HepG2 (cell line): ENCODE measurements around the gene PITHD1. TPM values are rescaled to one million over a fixed set of nuclear protein-coding genes. Genes with fewer than 3 reads are reported as not detected.

Experiments used
- EHMT2 ChIP-seq: fragments of 200-600 bp; sonication (generic); IDR thresholded peaks from 2 replicates; pipeline ENCODE4 v1.7.0; 2017; ENCODE audit warnings: antibody characterized with exemption, low read depth, low read length, borderline replicate concordance
- HNF1A ChIP-seq, 2 experiments: sonication (generic) in 1 of 2; formaldehyde crosslinking in 1 of 2; IDR thresholded peaks; 2 replicates each; pipeline versions ENCODE4 v1.4.0 to v1.6.1; 2016 to 2020; ENCODE audit warnings: borderline replicate concordance in 1 of 2, low read depth in 1 of 2, mild to moderate bottlenecking in 1 of 2, missing genetic modification reagents in 1 of 2
- NFE2L1 ChIP-seq: sonication (generic); formaldehyde crosslinking; IDR thresholded peaks from 2 replicates; pipeline ENCODE4 v1.4.0; 2020; ENCODE audit warnings: missing genetic modification reagents, mild to moderate bottlenecking, borderline replicate concordance
- POLR2A ChIP-seq, 2 experiments: IDR thresholded peaks; 2 replicates each; pipeline ENCODE4 v1.6.1; 2011; ENCODE audit warnings: low read depth in 2 of 2, low read length in 2 of 2, mild to moderate bottlenecking in 1 of 2, moderate library complexity in 1 of 2; ENCODE audit not compliant: insufficient read depth in 1 of 2
- RARG ChIP-seq: sonication (generic); formaldehyde crosslinking; IDR thresholded peaks from 2 replicates; pipeline ENCODE4 v1.4.0; 2020; ENCODE audit warnings: low read depth, mild to moderate bottlenecking, missing genetic modification reagents
- RERE ChIP-seq: IDR thresholded peaks from 2 replicates; pipeline ENCODE4 v1.6.1; 2016; ENCODE audit warnings: low read depth, missing genetic modification reagents, missing compliant biosample characterization
- RNF219 ChIP-seq: sonication (generic); formaldehyde crosslinking; IDR thresholded peaks from 2 replicates; pipeline ENCODE4 v1.5.0; 2020; ENCODE audit warnings: mild to moderate bottlenecking, missing genetic modification reagents
- SMAD3 ChIP-seq: sonication (generic); formaldehyde crosslinking; IDR thresholded peaks from 2 replicates; pipeline ENCODE4 v1.4.0; 2020; ENCODE audit warnings: missing genetic modification reagents
- ZKSCAN1 ChIP-seq: fragments of 150-350 bp; IDR thresholded peaks from 2 replicates; pipeline ENCODE4 v1.6.1; 2014; ENCODE audit warnings: low read length
- ZNF296 ChIP-seq: sonication (generic); formaldehyde crosslinking; conservative IDR thresholded peaks from 2 replicates; pipeline ENCODE4 v1.5.0; 2020; ENCODE audit warnings: mild to moderate bottlenecking, missing genetic modification reagents
- ZNF441 ChIP-seq: sonication (generic); formaldehyde crosslinking; IDR thresholded peaks from 2 replicates; pipeline ENCODE4 v1.7.0; 2021; ENCODE audit warnings: missing genetic modification reagents, borderline replicate concordance
- ZNF530 ChIP-seq: sonication (generic); formaldehyde crosslinking; IDR thresholded peaks from 2 replicates; pipeline ENCODE4 v1.5.0; 2020; ENCODE audit warnings: low read depth, mild to moderate bottlenecking, missing genetic modification reagents
- ZNF572 ChIP-seq: sonication (generic); formaldehyde crosslinking; IDR thresholded peaks from 2 replicates; pipeline ENCODE4 v1.5.1; 2020; ENCODE audit warnings: mild to moderate bottlenecking, missing genetic modification reagents
- ZNF619 ChIP-seq: sonication (generic); formaldehyde crosslinking; IDR thresholded peaks from 2 replicates; pipeline ENCODE4 v1.4.0; 2020; ENCODE audit warnings: mild to moderate bottlenecking, missing genetic modification reagents
- ZNF713 ChIP-seq: sonication (generic); formaldehyde crosslinking; IDR thresholded peaks from 2 replicates; pipeline ENCODE4 v1.4.0; 2020; ENCODE audit warnings: mild to moderate bottlenecking, missing genetic modification reagents
- polyA plus RNA-seq, 8 experiments: library from polyadenylated mRNA; depleted of rRNA in 3 of 8; stranded (reverse) in 7 of 8; unstranded in 1 of 8; fragments of >200 nt; fragmentation: Illumina TruSeq in 4 of 8; extraction: Trizol in 4 of 8; gene quantifications; 2 replicates each; pipeline versions ENCODE4 v1.2.1 to v1.2.3, GENCODE V29; 2011 to 2016; ENCODE audit warnings: low read depth in 4 of 8, missing spikeins in 1 of 8, mixed read lengths in 1 of 8; ENCODE audit not compliant: insufficient read depth in 1 of 8
- total RNA-seq, 5 experiments: library from RNA; depleted of rRNA; stranded (reverse); fragments of >200 nt; fragmentation: Illumina TruSeq; extraction: Trizol; gene quantifications; 2 replicates each; pipeline ENCODE4 v1.2.3, GENCODE V29; 2016; ENCODE audit warnings: low read depth in 1 of 5

The PITHD1 gene
- total and polyA plus RNA-seq, 2 of the 13 experiments (the other 11 are each of a cell fraction or from before 2014, with no cell fraction given) = 28.0 to 37.3 TPM

- peak; percentile 65; the same call in 1 of the 2 replicates for TF ChIP-seq SMAD3 (CRISPR knock-in tag)
- peak in 1 of 2 experiments; percentile 59; a peak in 2 of 4 replicates for TF ChIP-seq POLR2A (IDR thresholded peaks at IDR 0.05; ENCODE audit: insufficient read depth in 1 of 2, low read depth in 2 of 2, low read length in 2 of 2)
- no peak for TF ChIP-seq NFE2L1 (CRISPR knock-in tag)
- 0 out of 2 replicates have a peak, but pooled peaks have one; percentile 19 for TF ChIP-seq ZNF441 (CRISPR knock-in tag)
- no peak for TF ChIP-seq RERE (CRISPR knock-in tag)
- TF ChIP-seq ZNF296 = no peak
- no peak for TF ChIP-seq ZNF530 (CRISPR knock-in tag)
- TF ChIP-seq ZKSCAN1 = no peak
- no peak for TF ChIP-seq EHMT2
- no peak for TF ChIP-seq HNF1A (IDR thresholded peaks at IDR 0.05; ENCODE audit: low read depth)
- no peak for TF ChIP-seq HNF1A (CRISPR knock-in tag; IDR thresholded peaks at IDR 0.05; ENCODE audit: borderline replicate concordance)
- TF ChIP-seq ZNF619 (CRISPR knock-in tag) = no peak
- TF ChIP-seq ZNF713 (CRISPR knock-in tag) = no peak
- no peak for TF ChIP-seq RARG (CRISPR knock-in tag)
- no peak for TF ChIP-seq RNF219 (CRISPR knock-in tag)
- no peak for TF ChIP-seq ZNF572 (CRISPR knock-in tag)
These were observed 22.5 kb downstream of the PITHD1 start, which contains the start of gene GALE (continued) for GRCh38 chr1:23800400-23801337.
